Glomerular visceral epithelial cell (primary cell): Measurements from ENCODE around the gene TWNK.
"Not testable (repeated sequence)": the region's sequence is repeated elsewhere in the genome, so short reads cannot be mapped to it uniquely, and the experiment has no call there.

Experiments used
- DNase-seq: peaks from one replicate; pipeline ENCODE4 v3.0.0-alpha.2; 2016; ENCODE audit errors: extremely low spot score

TWNK gene

GRCh38 chr10:101030496-101031127 lies 43.3 kb downstream of the TWNK start:
- DNase-seq: no peak

DNA sequence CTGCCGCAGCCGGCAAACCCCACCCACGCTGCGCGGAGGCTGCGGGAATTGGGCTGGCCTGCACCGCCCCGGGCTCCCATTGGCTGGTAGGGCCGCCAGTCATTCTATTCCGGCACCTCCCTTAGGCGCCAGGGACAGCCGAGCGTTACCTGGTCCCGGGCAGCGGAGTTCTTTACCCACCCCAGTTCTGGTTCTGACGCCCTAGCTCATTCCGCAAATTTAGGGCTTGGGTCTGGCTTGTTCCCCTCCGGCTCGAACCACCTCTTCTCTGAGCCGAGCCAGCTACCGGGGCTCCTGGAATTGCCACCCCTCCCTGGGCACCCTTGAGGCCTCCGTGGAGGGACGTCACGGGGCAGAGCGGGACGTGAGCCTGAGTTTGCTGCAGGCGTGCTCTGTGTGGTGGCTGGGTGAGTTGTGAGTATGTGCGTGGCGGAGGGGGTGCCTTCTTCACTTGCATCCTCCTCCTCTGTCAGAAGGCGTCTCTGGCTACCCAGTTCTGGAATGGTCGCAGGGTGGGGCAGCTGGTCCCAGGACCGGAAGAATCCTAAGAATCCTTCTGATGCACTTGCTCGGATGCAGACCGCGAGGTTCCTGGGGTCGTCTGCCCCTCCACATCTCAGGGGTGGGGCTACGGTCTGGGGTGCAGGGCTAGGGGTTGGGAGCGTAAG lies 43.9 kb downstream of the TWNK start, which contains the start of the genes PDZD7 and SFXN3:
PDZD7 (minus strand) TSS at position 2 of the 668 bp plus-strand sequence. CDS start 910 bp downstream, outside the sequence.
SFXN3 (plus strand) TSS at position 107 of the 668 bp plus-strand sequence. CDS start 3,461 bp downstream, outside the sequence.
- DNase-seq: peak; percentile 96

GRCh38 chr10:101031796-101032636 lies 44.7 kb downstream of the TWNK start:
- peak; percentile 70 for DNase-seq

DNA sequence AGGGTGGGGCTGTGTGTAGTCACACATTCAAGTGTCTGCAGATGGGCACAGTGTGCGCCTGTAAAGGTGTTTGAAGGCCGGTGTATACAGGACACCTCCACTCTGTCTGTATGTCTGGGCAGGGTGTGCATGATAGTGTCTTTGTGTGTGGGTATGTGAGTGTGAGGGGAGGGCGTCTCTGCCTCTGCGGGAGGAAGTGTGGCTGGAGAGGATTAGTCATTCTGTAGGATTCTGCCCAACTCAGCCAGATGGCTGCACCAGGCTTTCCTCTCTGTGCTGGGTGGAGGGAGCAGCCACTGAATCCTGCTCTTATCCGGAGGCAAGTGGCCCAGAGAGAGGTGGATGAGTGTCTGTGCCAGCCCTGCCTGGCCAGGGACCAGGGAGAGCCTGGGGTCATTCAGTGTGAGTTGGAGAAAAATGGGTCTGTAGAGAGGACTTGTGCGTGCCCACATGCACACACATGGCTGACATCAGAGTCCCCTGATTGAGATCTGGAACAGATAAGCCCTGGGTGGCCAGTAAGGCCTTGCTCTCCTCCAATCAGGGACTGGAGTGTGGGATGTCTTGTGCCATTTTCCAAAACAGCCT lies 45.4 kb downstream of the TWNK start:
- peak; percentile 88 for DNase-seq

DNA sequence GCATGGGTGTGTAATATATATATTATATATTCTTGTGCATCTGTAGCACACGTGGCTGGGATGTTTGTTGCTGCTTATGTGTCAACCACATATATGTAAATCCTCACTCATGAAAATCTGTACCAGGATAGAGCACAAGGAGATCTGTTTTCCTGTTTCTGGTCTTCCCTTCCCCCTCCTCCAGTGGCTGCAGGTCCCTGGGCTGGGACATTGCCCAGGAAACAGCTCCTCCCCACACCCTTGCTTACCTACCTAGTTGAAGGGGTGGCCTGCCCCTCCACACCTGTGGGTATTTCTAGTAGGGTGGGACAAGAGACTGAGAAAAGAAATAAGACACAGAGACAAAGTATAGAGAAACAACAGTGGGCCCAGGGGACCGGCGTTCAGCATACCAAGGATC lies 45.9 kb downstream of the TWNK start:
- DNase-seq: no peak

DNA sequence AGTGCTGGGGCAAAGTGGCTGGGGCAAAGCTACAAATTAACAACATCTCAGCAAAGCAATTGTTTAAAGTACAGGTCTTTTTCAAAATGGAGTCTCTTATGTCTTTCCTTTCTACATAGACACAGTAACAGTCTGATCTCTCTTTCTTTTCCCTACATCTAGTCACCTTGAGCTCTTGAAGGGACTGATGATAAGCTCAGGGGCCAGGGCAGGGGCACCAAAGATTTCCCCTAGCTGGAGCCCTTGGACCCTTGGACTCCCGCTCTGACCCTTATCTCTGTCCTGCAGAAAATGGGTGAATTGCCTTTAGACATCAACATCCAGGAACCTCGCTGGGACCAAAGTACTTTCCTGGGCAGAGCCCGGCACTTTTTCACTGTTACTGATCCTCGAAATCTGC lies 47.1 kb downstream of the TWNK start:
- not testable (repeated sequence) for DNase-seq

- no peak for DNase-seq
These were observed 48.0 kb downstream of the TWNK start for GRCh38 chr10:101035314-101035713.

GRCh38 chr10:101035916-101036702 lies 48.8 kb downstream of the TWNK start:
- DNase-seq: no peak

DNA sequence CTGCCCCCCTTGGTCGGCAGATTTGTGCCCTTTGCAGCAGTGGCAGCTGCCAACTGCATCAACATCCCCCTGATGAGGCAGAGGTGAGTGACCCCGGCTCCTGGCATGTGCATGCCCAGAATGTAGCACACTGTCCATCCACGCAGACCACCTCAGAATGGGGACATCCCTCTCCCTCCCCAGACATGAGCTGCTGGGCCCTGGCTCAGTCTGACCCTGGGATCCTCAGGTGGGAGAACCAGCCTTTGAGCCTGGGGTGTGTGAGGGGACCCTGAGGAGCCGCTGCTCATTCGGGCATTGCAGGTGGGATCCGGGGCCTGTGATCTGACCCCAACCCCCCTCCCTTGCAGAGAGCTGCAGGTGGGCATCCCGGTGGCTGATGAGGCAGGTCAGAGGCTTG lies 49.4 kb downstream of the TWNK start:
- no peak for DNase-seq

DNA sequence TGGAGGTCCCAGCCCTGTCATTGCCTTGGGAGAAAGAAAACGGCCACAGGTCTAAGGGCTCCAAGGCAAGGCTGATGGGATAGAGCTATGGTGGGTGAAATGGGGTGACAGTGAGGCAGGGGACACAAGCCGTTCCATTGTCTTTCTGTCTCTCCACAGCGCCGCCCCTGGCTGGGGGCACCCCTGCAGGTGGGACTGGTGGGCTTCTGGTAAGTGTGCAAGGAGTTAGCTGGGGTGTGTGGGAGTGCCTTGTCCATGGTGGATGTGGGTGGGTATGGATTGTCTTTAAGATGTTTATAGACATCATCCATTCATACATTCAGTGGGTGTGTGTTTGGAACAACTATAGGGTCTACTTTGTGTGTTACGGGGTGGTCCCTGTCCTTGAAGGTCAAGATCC lies 51.1 kb downstream of the TWNK start:
- DNase-seq: no peak

GRCh38 chr10:101040061-101040460 lies 52.7 kb downstream of the TWNK start:
- DNase-seq: no peak

DNA sequence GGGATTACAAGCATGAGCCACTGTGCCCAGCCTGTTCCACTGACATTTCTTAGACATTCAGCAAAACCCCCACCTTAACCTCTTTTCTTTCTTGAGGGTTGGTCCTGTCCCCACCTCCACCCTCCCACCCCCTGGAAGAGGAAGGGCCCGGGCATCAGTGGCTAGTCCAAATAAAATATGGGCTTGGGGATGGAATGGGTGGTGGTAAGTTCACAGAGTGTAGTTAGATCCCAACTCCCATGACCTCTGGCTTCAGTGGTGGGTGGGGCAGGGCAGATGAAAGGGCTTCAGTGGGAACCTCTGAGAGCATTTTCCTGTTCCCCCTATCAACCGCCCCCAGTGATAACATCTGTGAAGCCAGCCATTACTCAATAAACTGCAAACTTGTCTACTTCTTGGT lies 53.5 kb downstream of the TWNK start:
- DNase-seq: no peak

DNA sequence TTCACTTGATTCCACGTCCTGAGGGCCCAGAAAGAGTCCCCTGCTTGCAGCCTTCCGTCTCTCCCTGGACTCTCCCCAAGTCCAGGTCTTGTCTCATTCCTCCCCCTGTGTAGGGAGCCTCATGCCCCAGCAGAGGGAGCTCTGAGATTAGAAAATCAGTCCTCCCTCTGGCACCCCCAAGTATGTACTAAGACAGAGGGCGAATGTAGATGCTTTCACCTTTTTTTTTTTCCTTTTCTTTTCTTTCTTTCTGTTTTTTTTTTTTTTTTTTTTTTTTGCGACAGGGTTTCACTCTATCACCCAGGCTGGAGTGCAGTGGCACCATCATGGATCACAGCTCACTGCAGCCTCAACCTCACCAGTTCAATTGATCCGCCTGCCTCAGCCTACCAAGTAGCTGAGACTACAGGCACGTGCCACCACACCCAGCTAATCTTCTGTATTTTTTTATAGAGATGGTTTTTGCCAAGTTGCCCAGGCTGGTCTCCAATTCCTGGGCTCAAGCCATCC lies 54.0 kb downstream of the TWNK start:
- DNase-seq: peak; percentile 88

- no peak for DNase-seq
These were observed 54.8 kb downstream of the TWNK start for GRCh38 chr10:101042118-101042517.

DNA sequence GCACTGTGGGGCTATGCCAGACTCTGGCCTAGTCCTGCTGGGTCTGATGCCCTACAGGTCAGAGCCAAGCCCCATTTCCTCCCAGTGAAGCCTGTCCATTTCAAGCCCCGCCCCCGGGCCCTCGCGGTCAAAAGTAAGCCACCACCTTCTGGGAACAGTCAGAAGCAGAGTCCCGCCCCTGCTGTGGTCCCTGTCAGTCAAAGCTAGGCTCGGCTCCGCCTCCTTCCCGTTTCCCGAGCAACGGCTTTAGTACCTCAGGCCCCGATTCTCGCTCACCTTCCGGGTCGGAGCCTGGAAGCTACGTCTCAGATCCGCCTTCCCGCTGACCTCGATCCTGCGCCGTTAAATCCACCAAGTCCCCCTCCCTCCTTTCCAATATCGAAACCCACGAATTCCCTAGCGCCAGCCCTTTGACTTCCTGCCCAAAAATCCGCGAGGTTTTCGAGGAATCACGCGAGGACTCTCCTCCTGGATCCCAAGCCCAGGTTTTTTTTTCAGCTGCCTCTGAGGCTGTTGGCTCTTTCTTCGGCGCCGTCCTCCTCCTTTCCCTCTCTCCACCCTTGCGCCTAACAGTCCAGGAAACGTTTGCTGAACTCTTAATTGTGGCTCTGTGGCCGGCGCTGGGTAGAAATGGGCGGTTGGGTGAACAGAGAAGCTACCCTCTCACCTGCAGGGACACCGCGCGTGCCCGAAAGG lies 55.5 kb downstream of the TWNK start:
- peak; percentile 99 for DNase-seq

DNA sequence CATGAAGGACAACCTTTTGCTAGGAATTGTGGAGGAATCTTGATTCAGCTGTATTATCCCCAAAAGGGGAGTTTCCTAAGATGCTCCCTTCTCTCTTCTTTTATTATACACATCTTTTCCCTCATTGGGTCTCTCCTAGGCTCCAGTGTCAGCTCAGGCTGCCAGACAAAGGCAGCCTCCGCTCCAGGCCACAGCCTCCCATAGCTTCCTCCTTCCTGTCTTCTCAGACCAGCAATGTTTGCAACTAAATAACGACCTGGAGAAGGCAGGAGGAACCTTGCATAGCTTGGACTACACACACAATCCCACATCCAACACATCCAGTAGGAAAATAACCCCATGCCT lies 56.0 kb downstream of the TWNK start:
- no peak for DNase-seq
